OCI-LY3 (cell line): ENCODE results near the gene UBR7.

ENCODE experiments used
- EZH2phosphoT487 ChIP-seq: fragments of 200-600 bp; shearing (Covaris generic); IDR thresholded peaks from 2 replicates; pipeline ENCODE4 v1.6.1; 2018; ENCODE audit warnings: antibody characterized with exemption, mixed run types, low read depth
- TF ChIP-seq, protein P1 (sequence below): fragments of 200-600, 300-600 bp; sonication (generic); IDR thresholded peaks from 2 replicates; pipeline ENCODE4 v1.5.1; 2014; ENCODE audit warnings: antibody characterized with exemption, low read length, low read depth

DNA sequence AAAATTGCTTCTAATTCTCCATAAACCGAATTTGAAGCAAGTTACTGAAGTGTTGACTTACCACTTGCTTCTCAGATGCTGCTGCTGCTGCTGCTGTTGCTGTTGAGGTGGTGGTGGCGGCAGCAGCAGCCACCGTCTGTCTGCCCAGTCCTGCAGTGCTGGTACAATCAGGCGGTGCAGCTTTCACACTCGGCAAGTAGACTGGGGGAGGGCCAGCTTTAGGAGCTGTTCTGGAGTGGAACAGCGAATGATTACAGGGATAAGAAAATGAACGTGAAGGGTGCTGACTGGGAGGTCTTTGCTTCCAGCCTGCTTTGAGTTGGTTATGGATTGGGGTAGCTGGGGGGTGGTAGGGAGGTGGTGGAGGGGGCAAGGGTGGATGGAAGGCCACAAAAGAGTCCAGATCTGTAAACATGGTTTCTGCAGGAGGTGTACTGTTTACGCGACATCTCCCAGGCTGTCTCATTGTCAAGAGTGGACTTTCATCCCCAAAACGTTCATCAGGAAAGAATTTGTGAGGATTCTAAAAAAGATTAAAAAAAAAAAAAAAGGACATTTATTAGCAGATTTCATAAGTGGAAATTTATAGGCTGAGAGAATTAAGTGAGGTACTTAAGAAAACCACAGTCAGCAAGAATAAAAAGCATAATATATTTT, 38.8 kb downstream of the UBR7 start:
- TF ChIP-seq, protein P1, sequence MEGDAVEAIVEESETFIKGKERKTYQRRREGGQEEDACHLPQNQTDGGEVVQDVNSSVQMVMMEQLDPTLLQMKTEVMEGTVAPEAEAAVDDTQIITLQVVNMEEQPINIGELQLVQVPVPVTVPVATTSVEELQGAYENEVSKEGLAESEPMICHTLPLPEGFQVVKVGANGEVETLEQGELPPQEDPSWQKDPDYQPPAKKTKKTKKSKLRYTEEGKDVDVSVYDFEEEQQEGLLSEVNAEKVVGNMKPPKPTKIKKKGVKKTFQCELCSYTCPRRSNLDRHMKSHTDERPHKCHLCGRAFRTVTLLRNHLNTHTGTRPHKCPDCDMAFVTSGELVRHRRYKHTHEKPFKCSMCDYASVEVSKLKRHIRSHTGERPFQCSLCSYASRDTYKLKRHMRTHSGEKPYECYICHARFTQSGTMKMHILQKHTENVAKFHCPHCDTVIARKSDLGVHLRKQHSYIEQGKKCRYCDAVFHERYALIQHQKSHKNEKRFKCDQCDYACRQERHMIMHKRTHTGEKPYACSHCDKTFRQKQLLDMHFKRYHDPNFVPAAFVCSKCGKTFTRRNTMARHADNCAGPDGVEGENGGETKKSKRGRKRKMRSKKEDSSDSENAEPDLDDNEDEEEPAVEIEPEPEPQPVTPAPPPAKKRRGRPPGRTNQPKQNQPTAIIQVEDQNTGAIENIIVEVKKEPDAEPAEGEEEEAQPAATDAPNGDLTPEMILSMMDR, result no peak
- TF ChIP-seq EZH2phosphoT487, result no peak
